LNCaP clone FGC (cell line): ENCODE data around the gene KIF17.
A peak's percentile ranks its signal among the peaks of the same experiment; 100 is the strongest.

Experiments used
- DNase-seq: peaks from one replicate; pipeline ENCODE4 v3.0.0-alpha.2; 2011; ENCODE audit warnings: low read depth
- H3K4me3 ChIP-seq: 2 replicates; pipeline ENCODE4 v1.5.1; 2011; ENCODE audit warnings: mild to moderate bottlenecking, low read depth, low read length, control low read depth
- TF ChIP-seq, protein P1 (sequence below): IDR thresholded peaks from 2 replicates; pipeline ENCODE4 v1.5.1; 2012; ENCODE audit warnings: mild to moderate bottlenecking; ENCODE audit not compliant: control insufficient read depth, insufficient read depth; ENCODE audit errors: extremely low read depth

The KIF17 gene

DNA sequence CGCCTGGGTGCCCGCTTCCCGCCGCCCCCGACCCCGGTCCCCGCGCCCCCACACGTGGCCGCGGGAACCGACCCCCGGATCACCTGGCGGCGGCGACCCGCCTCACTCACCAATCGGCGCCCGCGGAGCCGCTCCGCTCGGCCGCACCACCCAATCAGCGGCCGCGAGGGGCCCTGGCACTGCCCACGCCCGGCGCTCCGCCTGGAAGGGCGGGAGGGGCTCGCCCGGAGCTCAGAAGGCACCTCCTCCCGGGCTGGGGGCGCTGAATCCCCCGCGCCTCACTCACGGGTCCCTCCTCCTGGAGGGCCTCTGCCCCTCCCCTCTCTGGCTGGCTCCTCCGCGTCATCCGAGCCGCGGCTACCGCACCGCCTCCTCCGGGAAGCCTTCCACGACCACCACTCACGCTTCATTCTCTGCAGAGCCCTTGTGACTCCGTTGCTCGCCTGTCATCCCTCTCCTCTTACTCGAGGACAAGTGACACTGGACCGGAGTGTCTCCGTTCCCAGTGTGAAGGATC, 14.3 kb upstream of the KIF17 start:
- TF ChIP-seq, protein P1, sequence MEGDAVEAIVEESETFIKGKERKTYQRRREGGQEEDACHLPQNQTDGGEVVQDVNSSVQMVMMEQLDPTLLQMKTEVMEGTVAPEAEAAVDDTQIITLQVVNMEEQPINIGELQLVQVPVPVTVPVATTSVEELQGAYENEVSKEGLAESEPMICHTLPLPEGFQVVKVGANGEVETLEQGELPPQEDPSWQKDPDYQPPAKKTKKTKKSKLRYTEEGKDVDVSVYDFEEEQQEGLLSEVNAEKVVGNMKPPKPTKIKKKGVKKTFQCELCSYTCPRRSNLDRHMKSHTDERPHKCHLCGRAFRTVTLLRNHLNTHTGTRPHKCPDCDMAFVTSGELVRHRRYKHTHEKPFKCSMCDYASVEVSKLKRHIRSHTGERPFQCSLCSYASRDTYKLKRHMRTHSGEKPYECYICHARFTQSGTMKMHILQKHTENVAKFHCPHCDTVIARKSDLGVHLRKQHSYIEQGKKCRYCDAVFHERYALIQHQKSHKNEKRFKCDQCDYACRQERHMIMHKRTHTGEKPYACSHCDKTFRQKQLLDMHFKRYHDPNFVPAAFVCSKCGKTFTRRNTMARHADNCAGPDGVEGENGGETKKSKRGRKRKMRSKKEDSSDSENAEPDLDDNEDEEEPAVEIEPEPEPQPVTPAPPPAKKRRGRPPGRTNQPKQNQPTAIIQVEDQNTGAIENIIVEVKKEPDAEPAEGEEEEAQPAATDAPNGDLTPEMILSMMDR = no peak
- DNase-seq = no peak

DNA sequence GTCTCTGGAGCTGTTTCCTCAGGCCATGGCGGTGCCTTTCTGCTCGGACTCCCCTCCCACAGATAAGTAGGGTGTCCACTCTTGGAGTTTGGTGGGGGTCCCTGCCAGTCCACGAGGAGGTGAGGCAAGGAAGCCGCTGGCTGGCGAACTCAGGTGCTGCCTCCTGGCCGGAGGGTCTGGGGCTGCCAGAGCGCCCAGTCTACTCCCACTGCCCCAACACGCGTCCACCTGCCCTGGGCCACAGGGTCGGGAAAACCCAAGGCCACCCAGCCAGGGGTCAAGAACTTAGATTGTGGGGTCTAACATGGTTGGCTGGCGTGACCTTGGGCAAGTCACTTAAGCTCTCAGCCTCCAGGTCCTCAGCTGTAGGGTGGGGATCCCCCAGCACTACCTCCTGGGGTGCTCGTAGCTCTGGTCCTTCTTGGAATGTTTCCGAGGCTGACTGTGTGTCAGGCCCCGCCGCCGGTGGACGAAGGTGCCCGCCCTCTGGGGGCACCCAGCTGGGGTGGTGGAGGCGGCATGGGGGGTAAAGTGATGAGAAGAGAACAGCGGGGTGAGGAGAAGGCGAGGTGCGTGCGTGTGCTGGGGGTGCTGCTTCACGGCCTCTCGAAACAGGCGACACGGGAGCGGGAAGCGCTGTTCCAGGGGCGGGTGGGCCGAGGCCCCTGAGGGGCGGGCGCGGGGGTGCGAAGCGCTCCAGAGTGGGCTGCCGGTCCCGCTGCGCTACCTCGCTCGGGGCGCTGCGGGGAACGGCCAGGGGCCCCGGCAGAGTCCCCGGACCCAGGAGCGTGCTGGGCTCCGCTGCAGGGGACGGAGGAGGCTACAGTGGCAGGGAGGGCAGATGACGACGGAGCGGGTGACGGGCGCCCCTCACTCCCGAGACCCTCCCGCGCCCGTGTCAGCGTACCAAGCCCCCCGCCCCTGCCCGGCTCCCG, 13.5 kb upstream of the KIF17 start:
- DNase-seq = no peak
- TF ChIP-seq, protein P1 = no peak
- H3K4me3 ChIP-seq = peak overlapping the region; percentile 28

More for the DNA sequence above, 14.3 kb upstream of the KIF17 start:
- peak overlapping the region; percentile 39 for H3K4me3 ChIP-seq

DNA sequence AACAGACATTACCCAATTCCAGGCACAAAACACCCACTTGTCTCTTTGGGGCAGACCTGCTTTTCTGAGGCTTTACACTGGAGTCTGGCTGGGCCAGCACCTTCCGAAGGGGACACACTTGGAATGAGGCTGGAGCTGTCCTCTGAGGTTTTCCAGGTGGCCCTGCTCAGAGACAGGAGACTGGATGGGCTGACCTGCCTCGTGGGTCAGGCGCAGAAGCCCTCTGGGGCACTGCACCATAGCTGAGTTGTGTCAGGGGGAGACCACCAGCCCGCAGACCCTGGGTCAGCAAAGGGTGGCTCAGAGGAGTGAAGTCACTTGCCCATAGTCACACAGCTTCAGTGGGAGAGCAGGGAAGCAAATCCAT, 12.9 kb upstream of the KIF17 start:
- no peak for DNase-seq
- TF ChIP-seq, protein P1 = no peak
- H3K4me3 ChIP-seq = no peak overlapping the region

DNA sequence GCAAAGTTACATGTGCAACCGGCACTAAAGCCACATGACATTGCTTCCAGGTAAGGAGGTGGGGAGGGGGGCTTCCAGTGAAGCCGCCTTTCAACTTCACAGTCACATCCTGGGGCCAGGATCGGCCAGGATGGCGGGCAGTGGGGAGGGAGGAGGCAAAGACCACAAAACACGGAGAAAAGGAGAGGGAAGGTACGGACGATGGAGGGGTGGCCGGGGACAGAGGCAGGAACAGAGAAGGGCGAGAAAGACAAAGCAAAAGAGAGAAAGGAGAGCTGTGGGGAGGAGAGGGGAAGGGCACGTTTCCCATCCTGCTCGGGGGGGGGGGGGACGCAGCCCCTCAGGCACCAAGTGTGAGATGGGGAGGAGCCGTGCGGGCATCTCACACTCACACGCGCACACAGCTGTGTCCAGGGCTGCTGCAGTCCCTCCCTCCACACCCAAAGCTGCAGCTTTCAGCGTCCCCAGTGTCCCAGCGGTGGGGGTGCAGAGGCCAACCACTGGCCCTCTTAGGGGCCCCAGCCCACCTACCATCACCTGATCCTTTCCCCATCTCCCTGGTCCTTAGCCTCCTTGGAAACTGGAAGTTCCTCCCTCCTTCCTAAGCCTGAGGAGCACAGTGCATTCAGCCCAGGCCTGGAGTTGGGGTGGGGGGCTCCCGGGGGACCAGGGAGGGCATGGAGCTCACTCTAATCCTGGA, 12.3 kb upstream of the KIF17 start:
- no peak for DNase-seq
- TF ChIP-seq, protein P1 = no peak
- H3K4me3 ChIP-seq = no peak overlapping the region

DNA sequence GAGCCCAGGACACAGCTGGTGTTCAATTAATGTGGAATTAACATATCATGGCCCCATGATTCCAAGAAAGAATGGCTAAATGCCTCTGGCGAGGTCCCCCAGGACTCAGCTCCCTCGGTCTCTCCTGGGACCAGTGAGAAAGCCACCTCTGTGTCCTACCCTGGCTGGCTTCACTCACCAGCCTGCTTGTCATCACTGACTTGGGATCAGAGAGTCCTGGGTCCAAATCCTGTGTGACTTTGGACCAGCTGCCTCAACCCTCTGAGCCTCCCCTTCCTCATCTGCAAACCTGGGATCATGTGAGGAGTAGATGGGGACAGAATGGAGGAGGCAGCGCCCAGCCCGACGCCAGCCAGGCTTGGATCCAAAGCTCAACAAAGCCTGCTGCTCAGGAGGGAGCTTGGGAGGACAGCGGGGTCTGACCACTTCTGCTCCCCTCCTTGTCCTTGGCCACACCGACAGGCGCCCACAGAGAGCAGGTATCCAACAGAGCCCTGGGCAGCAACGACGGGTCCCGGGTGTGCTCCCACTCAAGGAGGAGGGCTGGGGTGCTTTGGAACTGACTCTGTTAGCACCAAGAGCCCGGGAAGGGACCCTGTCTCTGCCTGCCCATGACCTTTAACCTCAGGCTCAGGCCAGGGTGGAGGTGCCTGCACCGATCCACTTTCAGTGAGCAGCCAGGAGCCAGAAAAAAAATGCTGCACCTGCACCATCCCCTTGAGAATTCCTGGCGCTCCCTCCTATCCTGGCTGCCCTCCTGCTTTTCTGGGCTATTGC, 11.5 kb upstream of the KIF17 start:
- no peak for DNase-seq
- H3K4me3 ChIP-seq = no peak overlapping the region
- TF ChIP-seq, protein P1 = no peak

DNA sequence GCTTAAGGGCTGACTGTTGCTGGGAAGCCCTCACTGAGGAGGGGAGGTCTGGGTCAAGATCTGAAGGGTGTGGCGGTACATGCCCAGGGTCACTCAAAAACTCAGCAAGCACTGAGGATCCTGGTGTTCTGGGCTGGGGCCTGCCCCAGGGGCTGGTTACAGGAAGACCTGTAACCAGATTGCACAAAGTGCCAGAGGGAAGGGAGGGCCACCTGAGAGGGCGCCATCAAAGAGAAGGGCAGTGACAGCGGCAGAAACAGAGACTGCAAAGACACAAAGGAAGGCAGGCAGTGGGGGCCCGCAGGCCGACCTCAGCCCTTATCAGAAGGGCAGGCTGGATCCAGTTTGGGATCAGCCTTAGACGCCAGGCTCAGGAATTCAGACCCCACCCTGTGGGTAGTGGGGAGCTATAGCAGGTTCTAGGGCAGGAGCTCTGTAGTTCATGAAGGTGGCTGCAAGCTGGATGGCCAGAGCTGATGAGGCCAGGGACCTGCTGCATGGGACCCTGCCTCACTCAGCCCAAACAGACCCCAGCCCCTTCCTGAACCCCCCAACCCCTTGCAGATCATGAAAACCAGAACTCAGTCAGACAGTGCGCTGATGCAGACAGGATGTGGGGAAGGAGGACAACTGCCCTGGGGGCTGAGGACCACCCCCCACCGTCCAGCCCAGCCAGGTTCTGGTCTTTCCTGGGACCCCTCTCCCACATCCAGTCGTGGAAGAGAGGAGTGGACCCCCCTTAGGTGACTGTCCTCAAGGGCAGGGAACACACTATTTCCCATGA, 10.8 kb upstream of the KIF17 start:
- TF ChIP-seq, protein P1 = no peak
- no peak overlapping the region for H3K4me3 ChIP-seq
- DNase-seq = no peak
